GM12878 (cell line): ENCODE measurements around the gene GPBAR1. TPM values are rescaled to one million over a fixed set of nuclear protein-coding genes. Genes with fewer than 3 reads are reported as not detected.

Experiments used
- ATAC-seq: fragments of 200-7000 bp; cut with Tn5 transposase; 3 replicates; pipeline ENCODE4 v1.9.1; 2020; ENCODE audit warnings: mild to moderate bottlenecking, moderate library complexity
- BruUV-seq: library from RNA; stranded (reverse); fragments of 400-500 nt; replicated peaks from 2 replicates; lab custom pipeline; 2021; lab: Mats Ljungman, UMichigan
- CTCF ChIA-PET: fragments of 300-600 bp; sonication (Branson Sonifier 250); formaldehyde crosslinking; extraction: SDS; loops from one replicate; lab custom pipeline; 2021; ENCODE audit warnings: inconsistent platforms; lab: Yijun Ruan, JAX
- POLR2A ChIA-PET: fragments of 350-600 bp; formaldehyde crosslinking; extraction: SDS; loops from one replicate; lab custom pipeline; 2021; ENCODE audit warnings: inconsistent platforms; lab: Charles Lee
- RAD21 ChIA-PET: fragments of 300-600 bp; sonication (Branson Sonifier 250); formaldehyde crosslinking; loops from one replicate; lab custom pipeline; 2023; ENCODE audit warnings: antibody characterized with exemption; ENCODE audit not compliant: unreplicated experiment; lab: Charles Lee
- SMC1A ChIA-PET: fragments of 300-600 bp; sonication (Branson Sonifier 250); formaldehyde crosslinking; loops from one replicate; lab custom pipeline; 2023; ENCODE audit not compliant: unreplicated experiment, uncharacterized antibody; lab: Charles Lee
- DNase-seq: peaks from one replicate; pipeline ENCODE4 v3.0.0-alpha.2; 2011; ENCODE audit warnings: low read depth, low spot score
- FAIRE-seq: peaks from 3 replicates; lab custom pipeline; 2011; peaks lifted over from hg19 to GRCh38; lab: Jason Lieb, UNC
- H2AFZ ChIP-seq: 2 replicates; pipeline ENCODE4 v1.6.0; 2011; ENCODE audit warnings: low read depth, low read length, control low read depth; ENCODE audit not compliant: control insufficient read depth
- H3K27ac ChIP-seq: 2 replicates; pipeline ENCODE4 v1.5.1; 2011; ENCODE audit warnings: control low read depth; ENCODE audit not compliant: control insufficient read depth, insufficient read depth
- H3K27me3 ChIP-seq, 2 experiments: replicated peaks in 1 of 2; 2 replicates each; pipeline versions ENCODE4 v1.6.0 to v1.6.1; 2011; ENCODE audit warnings: low read length in 1 of 2; ENCODE audit not compliant: control insufficient read depth in 2 of 2, insufficient read depth in 2 of 2
- H3K36me3 ChIP-seq, 2 experiments: 2 replicates each; pipeline ENCODE4 v1.5.1; 2011; ENCODE audit warnings: low read length in 1 of 2; ENCODE audit not compliant: control insufficient read depth in 2 of 2, insufficient read depth in 2 of 2
- H3K4me1 ChIP-seq: 2 replicates; pipeline ENCODE4 v1.6.1; 2011; ENCODE audit warnings: mild to moderate bottlenecking, low read length, moderate library complexity, mixed read lengths; ENCODE audit not compliant: control insufficient read depth, insufficient read depth
- H3K4me2 ChIP-seq: 2 replicates; pipeline ENCODE4 v1.6.0; 2011; ENCODE audit warnings: control low read depth; ENCODE audit not compliant: control insufficient read depth, insufficient read depth
- H3K4me3 ChIP-seq: fragments of 200-600 bp; sonication (generic); 2 replicates; pipeline ENCODE4 v1.5.1; 2016
- H3K79me2 ChIP-seq: 2 replicates; pipeline ENCODE4 v1.6.0; 2011; ENCODE audit warnings: low read length; ENCODE audit not compliant: control insufficient read depth, insufficient read depth
- H3K9ac ChIP-seq: 2 replicates; pipeline ENCODE4 v1.8.0; 2011; ENCODE audit warnings: low read length, control low read depth, mixed read lengths; ENCODE audit not compliant: control insufficient read depth, insufficient read depth
- H3K9me3 ChIP-seq: replicated peaks from 3 replicates; pipeline ENCODE4 v1.5.1; 2011; ENCODE audit warnings: mild to moderate bottlenecking, low read length; ENCODE audit not compliant: control insufficient read depth, insufficient read depth
- H4K20me1 ChIP-seq: 2 replicates; pipeline ENCODE4 v1.6.0; 2011; ENCODE audit not compliant: control insufficient read depth, insufficient read depth
- DPF2 ChIP-seq: fragments of 450-650 bp; IDR thresholded peaks from 2 replicates; pipeline ENCODE4 v1.6.1; 2017; ENCODE audit warnings: mild to moderate bottlenecking
- IKZF1 ChIP-seq: fragments of 450-650 bp; conservative IDR thresholded peaks from 2 replicates; pipeline ENCODE4 v1.6.1; 2017; ENCODE audit warnings: antibody characterized with exemption, mild to moderate bottlenecking
- KAT2A ChIP-seq: conservative IDR thresholded peaks from 2 replicates; pipeline ENCODE4 v1.6.1; 2011; ENCODE audit warnings: low read depth, low read length; ENCODE audit not compliant: control insufficient read depth
- MTA2 ChIP-seq: fragments of 450-650 bp; IDR thresholded peaks from 2 replicates; pipeline ENCODE4 v1.6.1; 2016; ENCODE audit warnings: low read depth, mild to moderate bottlenecking, moderate library complexity
- NFIC ChIP-seq: IDR thresholded peaks from 2 replicates; pipeline ENCODE4 v1.6.1; 2012; ENCODE audit warnings: low read depth, mild to moderate bottlenecking, inconsistent platforms, low read length, moderate library complexity
- POLR2AphosphoS2 ChIP-seq: IDR thresholded peaks from 2 replicates; pipeline ENCODE4 v1.6.1; 2011; ENCODE audit warnings: low read depth, mild to moderate bottlenecking, low read length, improper control_type of control experiment, moderate library complexity
- RAD21 ChIP-seq: IDR thresholded peaks from 2 replicates; pipeline ENCODE4 v1.6.1; 2011; ENCODE audit warnings: mild to moderate bottlenecking, low read depth, low read length, moderate library complexity; ENCODE audit not compliant: insufficient read depth
- RB1 ChIP-seq: fragments of 450-650 bp; formaldehyde crosslinking; IDR thresholded peaks from 2 replicates; pipeline ENCODE4 v1.6.1; 2017; ENCODE audit warnings: mild to moderate bottlenecking, borderline replicate concordance
- SPI1 ChIP-seq: IDR thresholded peaks from 2 replicates; pipeline ENCODE4 v1.6.1; 2011; ENCODE audit warnings: low read depth, mild to moderate bottlenecking, low read length, moderate library complexity, borderline replicate concordance; ENCODE audit not compliant: insufficient read depth
- whole genome bisulfite sequencing: methylation state at CpG from one replicate; pipeline ENCODE4 v1.1.6; 2016; ENCODE audit warnings: low lambda C conversion rate; ENCODE audit not compliant: insufficient replicate concordance, insufficient coverage; ENCODE audit errors: missing lambda C conversion rate; 5-methylcytosine and 5-hydroxymethylcytosine counted together
- in situ Hi-C: fragments of 300-500 bp; cut with MboI; formaldehyde crosslinking; loops from 9 replicates; pipeline ENCODE4 v1.14.3; 2018; ENCODE audit warnings: mixed read lengths
- intact Hi-C: fragments of 100-400 bp; cut with micrococcal nuclease; formaldehyde crosslinking; loops from one replicate; pipeline ENCODE4 v1.14.2; 2022; ENCODE audit not compliant: unreplicated experiment
- polyA plus RNA-seq, 11 experiments: library from polyadenylated mRNA; depleted of rRNA in 4 of 11; unstranded in 6 of 11; stranded (reverse) in 5 of 11; fragments of >200 nt; fragmentation: Nextera tagmentation in 4 of 11; fragmentation: Illumina TruSeq in 1 of 11; extraction: Ambion mirVana in 4 of 11; extraction: Trizol in 1 of 11; gene quantifications; 1 replicate in 1 of 11; 2 replicates in 10 of 11; pipeline versions ENCODE4 v1.2.1 to v1.2.3, GENCODE V29; 2011 to 2016; ENCODE audit warnings: inconsistent platforms in 2 of 11, missing spikeins in 2 of 11, low read depth in 1 of 11
- total RNA-seq, 4 experiments: library from RNA; depleted of rRNA in 3 of 4; stranded (reverse); fragments of >200 nt in 3 of 4; fragmentation: Illumina TruSeq in 1 of 4; extraction: Trizol in 1 of 4; gene quantifications; 2 replicates each; pipeline versions ENCODE4 v1.2.1 to v1.2.3, GENCODE V29; 2013 to 2021
- TF ChIP-seq, protein P1 (sequence below): fragments of 450-650 bp; IDR thresholded peaks from 2 replicates; pipeline ENCODE4 v1.6.1; 2016; ENCODE audit warnings: mild to moderate bottlenecking
- TF ChIP-seq, protein P2 (sequence below): IDR thresholded peaks from 2 replicates; pipeline ENCODE4 v1.6.1; 2012; ENCODE audit warnings: low read length, inconsistent platforms
- TF ChIP-seq, protein P3 (sequence below): fragments of 450-650 bp; IDR thresholded peaks from 2 replicates; pipeline ENCODE4 v1.6.1; 2017; ENCODE audit warnings: mild to moderate bottlenecking
- TF ChIP-seq, protein P4 (sequence below): fragments of 450-650 bp; IDR thresholded peaks from 2 replicates; pipeline ENCODE4 v1.6.1; 2017; ENCODE audit warnings: borderline replicate concordance
- TF ChIP-seq, protein P5 (sequence below): fragments of 450-650 bp; IDR thresholded peaks from 2 replicates; pipeline ENCODE4 v1.6.1; 2017; ENCODE audit warnings: low read depth, mild to moderate bottlenecking, moderate library complexity

The GPBAR1 gene
- total and polyA plus RNA-seq, 10 of the 15 experiments (the other 5 are each of a cell fraction or from before 2014, with no cell fraction given): 0.03 to 0.36 (median 0.11) TPM; not detected in 3

DNA sequence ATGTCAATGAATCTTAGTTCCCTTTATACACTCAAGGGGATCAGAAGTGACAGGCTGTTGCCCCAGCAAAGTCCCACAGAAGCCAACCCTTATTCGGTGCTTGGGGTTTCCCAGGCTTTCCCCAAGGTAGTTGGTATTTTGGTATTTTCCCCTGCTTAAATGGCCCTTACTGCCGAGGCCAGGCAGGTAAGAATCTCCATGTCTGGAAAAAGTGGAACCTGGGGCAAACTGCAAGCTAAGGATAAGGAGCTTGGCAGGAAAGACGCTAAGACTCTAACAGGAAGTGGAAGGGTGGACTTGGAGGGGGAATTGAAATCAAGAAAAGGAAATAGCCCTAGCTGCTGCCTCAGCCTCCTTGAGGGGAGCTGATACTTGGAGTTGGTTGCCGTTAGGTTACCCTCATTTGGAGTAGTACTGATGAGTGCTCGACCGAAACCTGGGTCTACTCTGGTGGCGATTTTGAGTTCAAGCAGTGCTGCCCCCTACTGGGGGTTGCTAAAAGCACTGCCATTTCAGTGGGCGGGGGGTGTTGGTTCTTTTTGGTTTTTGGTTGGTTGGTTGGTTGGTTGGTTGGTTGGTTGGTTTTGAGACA, 3.3 kb upstream of the GPBAR1 start:
- peak; percentile 90 for ATAC-seq
- 4% methylated on average over 8 of the region's 8 CpGs for WGBS
- no TSS peak for BruUV-seq
- SMC1A ChIA-PET: interaction anchor here (0.9 to 3.2 kb wide), 14 partner anchors 11 to 77 kb away, joined by 3 to 21 read pairs (median 4); partner anchors contain the start of gene ARPC2
- H3K79me2 ChIP-seq: no peaks in the 10 kb centered on the region
- RAD21 ChIA-PET: interaction anchor here (0.6 to 2.0 kb wide), 10 partner anchors 13 to 98 kb away, joined by 3 to 14 read pairs (median 3); partner anchors contain the start of genes AAMP and PNKD
- peak; percentile 97 for FAIRE-seq
- H3K36me3 ChIP-seq: peaks cover 13 to 28% of the 10 kb centered on the region in 2 experiments
- in situ Hi-C loops (loop anchor here (5.0 kb wide), 1 partner anchor 70 kb away; no protein-coding TSS in a partner anchor), intact Hi-C loops (loop anchor here (1.0 to 5.0 kb wide), 2 partner anchors 71 to 90 kb away; partner anchors contain the start of gene CXCR1)
- peak; percentile 56 for DNase-seq
- peak overlapping the region; percentile 22; the same call in 1 of the 2 replicates for H3K4me2 ChIP-seq
- no peak overlapping the region for H3K4me3 ChIP-seq
- H3K27me3 ChIP-seq: no peaks in the 10 kb centered on the region
- no peak overlapping the region; the same call in 1 of the 2 replicates for H2AFZ ChIP-seq
- H4K20me1 ChIP-seq: no peaks in the 10 kb centered on the region
- peak overlapping the region; percentile 31 for H3K27ac ChIP-seq
- H3K9ac ChIP-seq: no peak overlapping the region
- peaks cover 31% of the 10 kb centered on the region for H3K4me1 ChIP-seq
- no peaks in the 10 kb centered on the region for H3K9me3 ChIP-seq
- CTCF ChIA-PET: interaction anchor here (0.6 to 3.6 kb wide), 29 partner anchors 9 to 1445 kb away, joined by 3 to 25 read pairs (median 4); partner anchors contain the start of genes AAMP, ARPC2, CXCR1 and PNKD
- POLR2A ChIA-PET: interaction anchor here (1.0 to 2.5 kb wide), 5 partner anchors 13 to 70 kb away, joined by 3 to 19 read pairs (median 5); partner anchors contain the start of genes AAMP and PNKD
- no peak for TF ChIP-seq NFIC
- peak; percentile 80 for TF ChIP-seq IKZF1
- TF ChIP-seq RAD21: peak; percentile 51
- TF ChIP-seq, protein P1, sequence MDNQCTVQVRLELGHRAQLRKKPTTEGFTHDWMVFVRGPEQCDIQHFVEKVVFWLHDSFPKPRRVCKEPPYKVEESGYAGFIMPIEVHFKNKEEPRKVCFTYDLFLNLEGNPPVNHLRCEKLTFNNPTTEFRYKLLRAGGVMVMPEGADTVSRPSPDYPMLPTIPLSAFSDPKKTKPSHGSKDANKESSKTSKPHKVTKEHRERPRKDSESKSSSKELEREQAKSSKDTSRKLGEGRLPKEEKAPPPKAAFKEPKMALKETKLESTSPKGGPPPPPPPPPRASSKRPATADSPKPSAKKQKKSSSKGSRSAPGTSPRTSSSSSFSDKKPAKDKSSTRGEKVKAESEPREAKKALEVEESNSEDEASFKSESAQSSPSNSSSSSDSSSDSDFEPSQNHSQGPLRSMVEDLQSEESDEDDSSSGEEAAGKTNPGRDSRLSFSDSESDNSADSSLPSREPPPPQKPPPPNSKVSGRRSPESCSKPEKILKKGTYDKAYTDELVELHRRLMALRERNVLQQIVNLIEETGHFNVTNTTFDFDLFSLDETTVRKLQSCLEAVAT: peak; percentile 21; the same call in 1 of the 2 replicates
- 0 out of 2 replicates have a peak, but pooled peaks have one; percentile 20 for TF ChIP-seq MTA2
- no peak for TF ChIP-seq POLR2AphosphoS2
- TF ChIP-seq SPI1: peak; percentile 85
- TF ChIP-seq, protein P2, sequence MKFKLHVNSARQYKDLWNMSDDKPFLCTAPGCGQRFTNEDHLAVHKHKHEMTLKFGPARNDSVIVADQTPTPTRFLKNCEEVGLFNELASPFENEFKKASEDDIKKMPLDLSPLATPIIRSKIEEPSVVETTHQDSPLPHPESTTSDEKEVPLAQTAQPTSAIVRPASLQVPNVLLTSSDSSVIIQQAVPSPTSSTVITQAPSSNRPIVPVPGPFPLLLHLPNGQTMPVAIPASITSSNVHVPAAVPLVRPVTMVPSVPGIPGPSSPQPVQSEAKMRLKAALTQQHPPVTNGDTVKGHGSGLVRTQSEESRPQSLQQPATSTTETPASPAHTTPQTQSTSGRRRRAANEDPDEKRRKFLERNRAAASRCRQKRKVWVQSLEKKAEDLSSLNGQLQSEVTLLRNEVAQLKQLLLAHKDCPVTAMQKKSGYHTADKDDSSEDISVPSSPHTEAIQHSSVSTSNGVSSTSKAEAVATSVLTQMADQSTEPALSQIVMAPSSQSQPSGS: 0 out of 2 replicates have a peak, but pooled peaks have one; percentile 25
- no peak for TF ChIP-seq KAT2A
- TF ChIP-seq DPF2: 0 out of 2 replicates have a peak, but pooled peaks have one; percentile 21
- TF ChIP-seq RB1: 0 out of 2 replicates have a peak, but pooled peaks have one; percentile 58
- TF ChIP-seq, protein P3, sequence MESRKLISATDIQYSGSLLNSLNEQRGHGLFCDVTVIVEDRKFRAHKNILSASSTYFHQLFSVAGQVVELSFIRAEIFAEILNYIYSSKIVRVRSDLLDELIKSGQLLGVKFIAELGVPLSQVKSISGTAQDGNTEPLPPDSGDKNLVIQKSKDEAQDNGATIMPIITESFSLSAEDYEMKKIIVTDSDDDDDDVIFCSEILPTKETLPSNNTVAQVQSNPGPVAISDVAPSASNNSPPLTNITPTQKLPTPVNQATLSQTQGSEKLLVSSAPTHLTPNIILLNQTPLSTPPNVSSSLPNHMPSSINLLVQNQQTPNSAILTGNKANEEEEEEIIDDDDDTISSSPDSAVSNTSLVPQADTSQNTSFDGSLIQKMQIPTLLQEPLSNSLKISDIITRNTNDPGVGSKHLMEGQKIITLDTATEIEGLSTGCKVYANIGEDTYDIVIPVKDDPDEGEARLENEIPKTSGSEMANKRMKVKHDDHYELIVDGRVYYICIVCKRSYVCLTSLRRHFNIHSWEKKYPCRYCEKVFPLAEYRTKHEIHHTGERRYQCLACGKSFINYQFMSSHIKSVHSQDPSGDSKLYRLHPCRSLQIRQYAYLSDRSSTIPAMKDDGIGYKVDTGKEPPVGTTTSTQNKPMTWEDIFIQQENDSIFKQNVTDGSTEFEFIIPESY: no peak
- TF ChIP-seq, protein P4, sequence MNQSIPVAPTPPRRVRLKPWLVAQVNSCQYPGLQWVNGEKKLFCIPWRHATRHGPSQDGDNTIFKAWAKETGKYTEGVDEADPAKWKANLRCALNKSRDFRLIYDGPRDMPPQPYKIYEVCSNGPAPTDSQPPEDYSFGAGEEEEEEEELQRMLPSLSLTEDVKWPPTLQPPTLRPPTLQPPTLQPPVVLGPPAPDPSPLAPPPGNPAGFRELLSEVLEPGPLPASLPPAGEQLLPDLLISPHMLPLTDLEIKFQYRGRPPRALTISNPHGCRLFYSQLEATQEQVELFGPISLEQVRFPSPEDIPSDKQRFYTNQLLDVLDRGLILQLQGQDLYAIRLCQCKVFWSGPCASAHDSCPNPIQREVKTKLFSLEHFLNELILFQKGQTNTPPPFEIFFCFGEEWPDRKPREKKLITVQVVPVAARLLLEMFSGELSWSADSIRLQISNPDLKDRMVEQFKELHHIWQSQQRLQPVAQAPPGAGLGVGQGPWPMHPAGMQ: no peak
- TF ChIP-seq, protein P5, sequence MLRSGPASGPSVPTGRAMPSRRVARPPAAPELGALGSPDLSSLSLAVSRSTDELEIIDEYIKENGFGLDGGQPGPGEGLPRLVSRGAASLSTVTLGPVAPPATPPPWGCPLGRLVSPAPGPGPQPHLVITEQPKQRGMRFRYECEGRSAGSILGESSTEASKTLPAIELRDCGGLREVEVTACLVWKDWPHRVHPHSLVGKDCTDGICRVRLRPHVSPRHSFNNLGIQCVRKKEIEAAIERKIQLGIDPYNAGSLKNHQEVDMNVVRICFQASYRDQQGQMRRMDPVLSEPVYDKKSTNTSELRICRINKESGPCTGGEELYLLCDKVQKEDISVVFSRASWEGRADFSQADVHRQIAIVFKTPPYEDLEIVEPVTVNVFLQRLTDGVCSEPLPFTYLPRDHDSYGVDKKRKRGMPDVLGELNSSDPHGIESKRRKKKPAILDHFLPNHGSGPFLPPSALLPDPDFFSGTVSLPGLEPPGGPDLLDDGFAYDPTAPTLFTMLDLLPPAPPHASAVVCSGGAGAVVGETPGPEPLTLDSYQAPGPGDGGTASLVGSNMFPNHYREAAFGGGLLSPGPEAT: peak; percentile 66
